Measurements from ENCODE around the gene HSD11B1.

DNA sequence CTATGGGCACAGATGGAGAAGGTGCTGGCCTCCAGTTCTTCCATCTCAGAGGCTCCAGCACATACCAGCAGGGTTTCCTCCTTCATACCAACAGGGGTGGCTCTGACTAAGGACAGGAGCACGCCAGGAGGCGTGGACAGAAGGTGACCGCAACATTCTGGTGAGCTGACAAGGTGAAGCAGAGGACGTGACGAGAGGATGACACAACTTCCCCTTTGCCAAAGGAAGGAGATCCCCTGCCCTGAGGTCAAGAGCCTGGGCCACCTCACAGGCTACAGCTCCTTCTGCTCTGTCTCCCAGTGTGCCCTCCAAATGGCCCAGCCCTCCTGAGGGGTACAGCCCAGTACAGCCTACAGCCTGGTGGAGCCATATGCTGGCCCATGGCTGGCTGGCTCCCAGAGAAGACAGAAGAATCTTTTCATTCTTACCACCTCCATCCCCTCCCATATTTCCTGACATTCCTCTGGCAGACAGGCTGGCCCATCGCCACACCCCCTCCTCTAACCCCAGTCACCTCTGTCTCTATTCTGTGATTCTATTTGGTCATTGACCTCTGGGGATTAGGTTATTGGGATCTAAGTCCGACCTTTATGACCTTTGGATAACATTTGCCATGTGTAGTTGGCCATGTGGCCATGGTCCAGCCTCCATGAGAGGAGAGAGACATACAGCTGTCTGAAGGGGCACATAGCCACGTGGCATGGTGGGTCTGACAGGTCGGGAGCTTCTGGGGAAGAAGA, 47.3 kb upstream of the HSD11B1 start:
- no peak for TF ChIP-seq POLR2A (IDR thresholded peaks at IDR 0.05; ENCODE audit: borderline replicate concordance, extremely low read depth, insufficient read depth, insufficient read length)
- TF ChIP-seq, protein P1, sequence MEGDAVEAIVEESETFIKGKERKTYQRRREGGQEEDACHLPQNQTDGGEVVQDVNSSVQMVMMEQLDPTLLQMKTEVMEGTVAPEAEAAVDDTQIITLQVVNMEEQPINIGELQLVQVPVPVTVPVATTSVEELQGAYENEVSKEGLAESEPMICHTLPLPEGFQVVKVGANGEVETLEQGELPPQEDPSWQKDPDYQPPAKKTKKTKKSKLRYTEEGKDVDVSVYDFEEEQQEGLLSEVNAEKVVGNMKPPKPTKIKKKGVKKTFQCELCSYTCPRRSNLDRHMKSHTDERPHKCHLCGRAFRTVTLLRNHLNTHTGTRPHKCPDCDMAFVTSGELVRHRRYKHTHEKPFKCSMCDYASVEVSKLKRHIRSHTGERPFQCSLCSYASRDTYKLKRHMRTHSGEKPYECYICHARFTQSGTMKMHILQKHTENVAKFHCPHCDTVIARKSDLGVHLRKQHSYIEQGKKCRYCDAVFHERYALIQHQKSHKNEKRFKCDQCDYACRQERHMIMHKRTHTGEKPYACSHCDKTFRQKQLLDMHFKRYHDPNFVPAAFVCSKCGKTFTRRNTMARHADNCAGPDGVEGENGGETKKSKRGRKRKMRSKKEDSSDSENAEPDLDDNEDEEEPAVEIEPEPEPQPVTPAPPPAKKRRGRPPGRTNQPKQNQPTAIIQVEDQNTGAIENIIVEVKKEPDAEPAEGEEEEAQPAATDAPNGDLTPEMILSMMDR (IDR thresholded peaks at IDR 0.05 in 2 of 3, conservative IDR thresholded peaks at IDR 0.05 in 1 of 3; ENCODE audit: borderline replicate concordance in 1 of 3, insufficient read depth in 1 of 3, low read depth in 2 of 3, low read length in 2 of 3): no peak
- TF ChIP-seq, protein P2, sequence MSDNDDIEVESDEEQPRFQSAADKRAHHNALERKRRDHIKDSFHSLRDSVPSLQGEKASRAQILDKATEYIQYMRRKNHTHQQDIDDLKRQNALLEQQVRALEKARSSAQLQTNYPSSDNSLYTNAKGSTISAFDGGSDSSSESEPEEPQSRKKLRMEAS (IDR thresholded peaks at IDR 0.05): no peak
- TF ChIP-seq POLR2AphosphoS5 (IDR thresholded peaks at IDR 0.05; ENCODE audit: low read depth, low read length): peak; percentile 56
- TF ChIP-seq EZH2 (IDR thresholded peaks at IDR 0.05): no peak
- TF ChIP-seq SIN3A (IDR thresholded peaks at IDR 0.05; ENCODE audit: low read depth): no peak
- no peak for TF ChIP-seq ZNF274 (IDR thresholded peaks at IDR 0.05; ENCODE audit: low read depth, low read length)
- peak; percentile 45 for TF ChIP-seq YY1 (IDR thresholded peaks at IDR 0.05; ENCODE audit: extremely low read depth, insufficient replicate concordance, low read depth, low read length)
- no peak for TF ChIP-seq ELF1 (IDR thresholded peaks at IDR 0.05; ENCODE audit: borderline replicate concordance, low read depth)
- TF ChIP-seq TCF7L2 (IDR thresholded peaks at IDR 0.05; ENCODE audit: borderline replicate concordance, extremely low read depth, insufficient read depth, insufficient read length): no peak
- TF ChIP-seq SRF (IDR thresholded peaks at IDR 0.05; ENCODE audit: low read depth): no peak
- no peak for TF ChIP-seq RAD21 (IDR thresholded peaks at IDR 0.05; ENCODE audit: low read depth)
- no peak for TF ChIP-seq CEBPB (IDR thresholded peaks at IDR 0.05; ENCODE audit: low read depth)
